HG03432 (cell line): ENCODE data around the gene NUPR2.
"Not testable (repeated sequence)": the region's sequence is repeated elsewhere in the genome, so short reads cannot be mapped to it uniquely, and the experiment has no call there.

Source experiments
- ATAC-seq: cut with Tn5 transposase; IDR thresholded peaks from one replicate; pipeline ENCODE4 v1.9.1; 2021; ENCODE audit warnings: mild to moderate bottlenecking, moderate library complexity; ENCODE audit not compliant: unreplicated experiment

NUPR2 gene

GRCh38 chr7:56115852-56116538 is at the start of gene NUPR2:
NUPR2 (minus strand) TSS chr7:56116417; CDS start chr7:56116314, 103 bp downstream.
- ATAC-seq: no peak

- ATAC-seq: no peak
Measured at GRCh38 chr7:56157238-56157790, 41.1 kb upstream of the NUPR2 start.

DNA sequence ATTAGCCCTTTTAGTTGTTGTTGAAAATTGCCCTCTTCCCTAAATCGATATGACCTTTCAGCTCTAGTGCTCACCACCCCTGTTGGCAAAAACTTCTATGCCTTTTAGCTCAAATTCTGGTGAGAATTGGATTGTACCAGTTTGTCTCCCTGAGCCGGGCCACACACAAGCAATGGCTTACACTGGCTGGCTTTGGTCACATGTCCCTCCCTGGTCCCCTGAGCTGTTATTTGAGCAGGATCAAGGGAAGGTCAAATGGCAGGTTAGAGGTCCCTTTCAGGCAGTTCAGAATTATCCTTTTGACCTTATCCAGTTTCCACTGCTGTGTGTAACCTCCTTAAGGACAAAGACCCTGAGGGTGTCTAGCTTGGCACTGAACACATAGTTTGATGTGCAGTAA is 14.8 kb upstream of the NUPR2 start:
- ATAC-seq: not testable (repeated sequence)

GRCh38 chr7:56127241-56127975 is 11.2 kb upstream of the NUPR2 start:
- ATAC-seq: no peak

GRCh38 chr7:56125831-56126230 is 9.6 kb upstream of the NUPR2 start:
- no peak for ATAC-seq

DNA sequence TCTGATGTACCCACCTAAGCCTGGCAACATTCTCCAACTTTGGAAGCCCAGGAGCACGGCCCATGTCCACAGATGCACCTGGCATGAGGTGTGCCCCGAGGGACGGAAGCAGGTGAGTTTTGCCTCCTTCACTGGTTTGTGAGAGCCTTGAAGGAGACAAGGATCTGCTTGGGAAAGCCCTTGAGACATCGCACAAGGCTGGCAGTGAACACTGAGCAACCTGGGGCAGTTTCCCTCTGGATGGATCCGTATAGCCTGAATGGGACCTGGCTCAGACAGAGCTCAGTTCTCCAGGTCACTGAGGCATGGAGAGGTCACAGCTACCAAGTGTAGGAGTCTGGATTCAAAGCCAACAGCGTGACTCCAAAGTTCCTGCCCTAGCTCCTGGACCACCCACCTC is 8.8 kb upstream of the NUPR2 start:
- no peak for ATAC-seq

DNA sequence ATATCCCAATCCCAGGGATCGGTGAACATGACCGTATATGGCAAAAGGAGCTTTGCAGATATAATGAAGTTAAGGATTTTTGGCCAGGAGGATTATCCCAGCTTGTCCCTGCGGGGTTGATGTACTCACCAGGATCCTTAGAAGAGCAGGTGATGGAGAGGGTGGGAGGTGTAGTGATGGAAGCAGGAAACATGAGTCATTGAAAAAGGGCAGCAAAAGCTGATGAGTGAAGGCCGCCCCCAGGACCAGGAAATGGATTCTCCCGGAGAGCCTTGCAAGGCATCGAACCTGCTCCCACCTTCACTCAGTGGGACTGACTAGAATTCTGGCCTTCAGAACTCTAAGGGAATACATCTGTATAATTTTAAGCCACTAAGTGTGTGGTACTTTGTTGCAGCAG is 5.2 kb upstream of the NUPR2 start:
- no peak for ATAC-seq

- ATAC-seq: not testable (repeated sequence)
Measured at GRCh38 chr7:56112244-56112643, 4.0 kb downstream of the NUPR2 start.

- ATAC-seq: no peak
Measured at GRCh38 chr7:56110611-56111010, 5.6 kb downstream of the NUPR2 start.

DNA sequence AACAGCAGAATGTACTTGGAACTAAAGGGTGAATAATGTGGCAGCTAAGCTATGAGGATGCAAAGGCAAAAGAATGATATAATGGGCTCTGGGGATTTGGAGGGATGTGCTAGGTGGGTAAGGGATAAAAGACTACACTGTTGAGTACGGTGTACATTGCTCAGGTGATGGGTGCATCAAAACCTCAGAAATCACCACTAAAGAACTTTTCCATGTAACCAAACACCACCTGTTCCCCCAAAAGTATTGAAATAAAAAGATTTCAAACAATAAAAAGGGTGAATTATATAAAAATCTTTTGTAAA is 8.3 kb downstream of the NUPR2 start:
- ATAC-seq: no peak

GRCh38 chr7:56106108-56107073 is 9.8 kb downstream of the NUPR2 start, which contains the start of gene CHCHD2:
CHCHD2 (minus strand) TSS chr7:56106476; CDS start chr7:56106413, 63 bp downstream.
- ATAC-seq: peak; percentile 100

GRCh38 chr7:56105508-56105907 is 10.7 kb downstream of the NUPR2 start:
- no peak for ATAC-seq

GRCh38 chr7:56104138-56104537 is 12.1 kb downstream of the NUPR2 start:
- not testable (repeated sequence) for ATAC-seq

GRCh38 chr7:56099653-56100052 is 16.6 kb downstream of the NUPR2 start:
- ATAC-seq: no peak

DNA sequence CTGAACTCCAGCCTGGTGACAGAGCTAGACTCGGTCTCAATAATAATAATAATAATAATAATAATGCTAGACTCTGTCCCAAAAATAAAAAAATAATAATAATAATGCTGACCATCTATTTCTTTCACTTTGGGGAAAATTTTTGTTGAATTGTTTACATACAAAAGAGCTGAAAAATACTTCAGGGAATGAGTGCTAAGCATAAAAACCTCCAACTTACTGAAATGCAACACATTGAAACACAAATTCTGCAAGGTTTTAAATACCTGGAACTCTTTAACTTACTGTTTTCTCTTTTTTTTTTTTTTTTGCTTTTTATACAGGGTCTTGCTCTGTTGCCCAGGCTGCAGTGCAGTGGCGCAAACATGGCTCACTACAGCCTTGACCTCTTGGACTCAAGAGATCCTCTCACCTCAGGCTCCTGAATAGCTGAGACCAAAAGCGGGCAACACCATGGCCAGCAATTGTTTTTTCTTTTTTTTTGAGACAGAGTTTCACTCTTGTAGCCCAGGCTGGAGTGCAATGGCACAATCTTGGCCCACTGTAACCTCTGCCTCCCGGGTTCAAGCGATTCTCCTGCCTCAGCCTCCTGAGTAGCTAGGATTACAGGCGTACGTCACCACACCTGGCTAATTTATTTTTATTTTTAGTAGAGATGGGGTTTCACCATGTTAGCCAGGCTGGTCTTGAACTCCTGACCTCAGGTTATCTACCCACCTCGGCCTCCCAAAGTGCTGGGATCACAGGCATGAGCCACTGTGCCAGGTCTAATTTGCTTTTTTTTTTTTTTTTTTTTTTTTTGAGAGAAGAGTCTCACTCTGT is 17.8 kb downstream of the NUPR2 start:
- not testable (repeated sequence) for ATAC-seq

DNA sequence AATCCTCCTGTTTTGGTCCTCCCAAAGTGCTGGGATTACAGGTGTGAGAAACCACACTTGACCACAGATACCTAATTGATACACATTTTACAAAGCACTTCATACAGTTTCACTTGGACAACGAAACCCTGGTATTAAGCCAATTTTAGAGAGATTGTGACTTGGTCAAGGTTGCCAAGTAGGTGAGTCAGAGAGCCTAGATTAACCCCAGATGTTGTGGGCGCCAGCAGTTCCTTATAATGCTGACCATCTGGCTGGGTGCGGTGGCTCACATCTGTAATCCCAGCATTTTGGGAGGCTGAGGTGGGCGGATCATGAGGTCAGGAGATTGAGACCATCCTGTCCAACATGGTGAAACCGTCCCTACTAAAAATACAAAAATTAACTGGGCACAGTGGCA is 18.5 kb downstream of the NUPR2 start:
- ATAC-seq: no peak

- no peak for ATAC-seq
Measured at GRCh38 chr7:56092789-56093531, 23.3 kb downstream of the NUPR2 start, which contains the start of gene PHKG1. PHKG1 (minus strand) TSS chr7:56092952; CDS start chr7:56088941, 4,011 bp downstream.

DNA sequence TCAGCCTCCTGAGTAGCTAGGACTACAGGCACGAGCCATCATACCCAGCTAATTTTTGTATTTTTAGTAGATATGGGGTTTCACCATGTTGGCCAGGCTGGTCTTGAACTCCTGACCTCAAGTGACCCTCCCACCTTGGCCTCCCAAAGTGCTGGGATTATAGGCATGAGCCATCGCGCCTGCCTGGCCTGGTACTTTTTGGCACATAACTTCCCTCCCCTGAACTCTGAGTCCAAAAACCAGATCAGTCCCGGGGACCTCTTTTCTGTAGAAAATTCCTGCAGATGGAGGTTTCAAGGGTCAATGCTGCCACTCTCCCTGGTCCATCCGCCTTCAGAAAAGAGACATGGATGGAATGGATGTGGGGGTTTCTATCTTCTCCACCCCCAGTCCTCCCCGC is 23.8 kb downstream of the NUPR2 start:
- ATAC-seq: not testable (repeated sequence)

GRCh38 chr7:56091591-56091990 is 24.6 kb downstream of the NUPR2 start:
- ATAC-seq: no peak
